K562 (cell line): Measurements from ENCODE around the gene TRAPPC8. TPM values are rescaled to one million over a fixed set of nuclear protein-coding genes. Genes with fewer than 3 reads are reported as not detected.

Experiments used
- CREB3 ChIP-seq: fragments of 450-650 bp; conservative IDR thresholded peaks from 2 replicates; pipeline ENCODE4 v1.6.1; 2016; ENCODE audit warnings: missing genetic modification characterization, low read depth, mild to moderate bottlenecking, missing compliant biosample characterization, moderate library complexity
- E2F3 ChIP-seq: fragments of 250-450 bp; sonication (Bioruptor Pico); IDR thresholded peaks from 2 replicates; pipeline ENCODE4 v1.4.0; 2020; ENCODE audit warnings: mild to moderate bottlenecking
- EP400 ChIP-seq: fragments of 450-650 bp; IDR thresholded peaks from 2 replicates; pipeline ENCODE4 v1.6.1; 2017; ENCODE audit warnings: antibody characterized with exemption, mild to moderate bottlenecking, moderate library complexity
- FOXA3 ChIP-seq, 2 experiments: fragments of 450-650 bp in 1 of 2; sonication (generic) in 1 of 2; formaldehyde crosslinking; IDR thresholded peaks in 1 of 2; conservative IDR thresholded peaks in 1 of 2; 2 replicates each; pipeline versions ENCODE4 v1.4.0 to v1.8.0; 2020 to 2022; ENCODE audit warnings: mild to moderate bottlenecking in 2 of 2, missing genetic modification reagents in 1 of 2
- GATA2 ChIP-seq: sonication (generic); formaldehyde crosslinking; IDR thresholded peaks from 2 replicates; pipeline ENCODE4 v1.4.0; 2020; ENCODE audit warnings: mild to moderate bottlenecking, missing genetic modification reagents
- KDM1A ChIP-seq, 2 experiments: fragments of 450-650 bp; IDR thresholded peaks; 2 replicates each; pipeline ENCODE4 v1.6.1; 2016; ENCODE audit warnings: mild to moderate bottlenecking in 2 of 2
- NCOA1 ChIP-seq: fragments of 450-650 bp; IDR thresholded peaks from 2 replicates; pipeline ENCODE4 v1.6.1; 2016; ENCODE audit warnings: low read depth
- NR2C2 ChIP-seq, 2 experiments: fragments of 200-800 bp in 1 of 2; sonication (Bioruptor generic) in 1 of 2; sonication (generic) in 1 of 2; formaldehyde crosslinking in 1 of 2; IDR thresholded peaks; 2 replicates each; pipeline versions ENCODE4 v1.6.1 to v1.8.0; 2016 to 2022; ENCODE audit warnings: mild to moderate bottlenecking in 1 of 2, missing compliant biosample characterization in 1 of 2, missing genetic modification characterization in 1 of 2, missing genetic modification reagents in 1 of 2
- PTRF ChIP-seq: fragments of 450-650 bp; IDR thresholded peaks from 2 replicates; pipeline ENCODE4 v1.6.1; 2016; ENCODE audit warnings: mild to moderate bottlenecking, missing genetic modification characterization, missing compliant biosample characterization
- RCOR1 ChIP-seq, 2 experiments: IDR thresholded peaks; 2 replicates each; pipeline ENCODE4 v1.6.1; 2012; ENCODE audit warnings: low read depth in 2 of 2, low read length in 2 of 2, borderline replicate concordance in 1 of 2, improper control_type of control experiment in 1 of 2
- TARDBP ChIP-seq: fragments of 450-650 bp; IDR thresholded peaks from 2 replicates; pipeline ENCODE4 v1.6.1; 2016
- TFAM ChIP-seq: fragments of 250-450 bp; sonication (Bioruptor Pico); conservative IDR thresholded peaks from 2 replicates; pipeline ENCODE4 v1.5.0; 2021; ENCODE audit warnings: mild to moderate bottlenecking, moderate library complexity
- TFAP4 ChIP-seq: sonication (generic); formaldehyde crosslinking; IDR thresholded peaks from 2 replicates; pipeline ENCODE4 v1.8.0; 2022; ENCODE audit warnings: missing genetic modification reagents, mild to moderate bottlenecking, moderate library complexity, borderline replicate concordance
- TFE3 ChIP-seq: fragments of 450-650 bp; formaldehyde crosslinking; IDR thresholded peaks from 2 replicates; pipeline ENCODE4 v1.4.0; 2020; ENCODE audit warnings: mild to moderate bottlenecking, mixed read lengths
- ZNF507 ChIP-seq: conservative IDR thresholded peaks from 2 replicates; pipeline ENCODE4 v1.6.1; 2017; ENCODE audit warnings: missing genetic modification characterization, missing compliant biosample characterization
- ZNF586 ChIP-seq: fragments of 450-650 bp; formaldehyde crosslinking; conservative IDR thresholded peaks from 2 replicates; pipeline ENCODE4 v1.4.0; 2020; ENCODE audit warnings: mild to moderate bottlenecking, moderate library complexity
- ZNF79 ChIP-seq: fragments of 250-450 bp; sonication (Bioruptor Pico); IDR thresholded peaks from 2 replicates; pipeline ENCODE4 v1.4.0; 2020; ENCODE audit warnings: low read depth, mild to moderate bottlenecking, moderate library complexity
- polyA plus RNA-seq, 8 experiments: library from polyadenylated mRNA; depleted of rRNA in 4 of 8; stranded (reverse) in 5 of 8; unstranded in 3 of 8; fragments of >200 nt; fragmentation: Nextera tagmentation in 2 of 8; fragmentation: Illumina TruSeq in 1 of 8; extraction: Ambion mirVana in 2 of 8; extraction: Trizol in 1 of 8; gene quantifications; 2 replicates each; pipeline versions ENCODE4 v1.2.1 to v1.2.3, GENCODE V29; 2011 to 2014; ENCODE audit warnings: inconsistent platforms in 1 of 8, missing spikeins in 1 of 8
- total RNA-seq, 7 experiments: library from RNA; depleted of rRNA in 6 of 7; stranded (reverse); fragments of >200 nt in 6 of 7; fragmentation: Illumina TruSeq in 2 of 7; extraction: Trizol in 2 of 7; gene quantifications; 2 replicates each; pipeline versions ENCODE4 v1.2.1 to v1.2.3, GENCODE V29; 2011 to 2021; ENCODE audit warnings: low replicate concordance in 1 of 7
- TF ChIP-seq, protein P1 (sequence below): fragments of 450-650 bp; IDR thresholded peaks from 2 replicates; pipeline ENCODE4 v1.6.1; 2017; ENCODE audit warnings: antibody characterized with exemption, mild to moderate bottlenecking

TRAPPC8 gene
- total and polyA plus RNA-seq, 9 of the 15 experiments (the other 6 are each of a cell fraction or from before 2014, with no cell fraction given) = 20.1 to 111 (median 35.6) TPM

- TF ChIP-seq KDM1A (IDR thresholded peaks at IDR 0.05) (peak; percentile 99), E2F3 (0 out of 2 replicates have a peak, but pooled peaks have one; percentile 47), RCOR1 (IDR thresholded peaks at IDR 0.05; ENCODE audit: borderline replicate concordance in 1 of 2, low read depth in 2 of 2, low read length in 2 of 2) (peak; percentile 97 to 98), ZNF586 (CRISPR knock-in tag) (no peak), EP400 (0 out of 2 replicates have a peak, but pooled peaks have one; percentile 15), TARDBP (peak; percentile 74), CREB3 (peak; percentile 85; the same call in 1 of the 2 replicates), ZNF507 (tag) (no peak), TFAP4 (CRISPR knock-in tag) (peak; percentile 42; the same call in 1 of the 2 replicates), TFE3 (CRISPR knock-in tag) (peak; percentile 15; the same call in 1 of the 2 replicates), NR2C2 (CRISPR knock-in tag; IDR thresholded peaks at IDR 0.05) (no peak), NR2C2 (tag; IDR thresholded peaks at IDR 0.05) (0 out of 2 replicates have a peak, but pooled peaks have one; percentile 40), GATA2 (CRISPR knock-in tag) (peak; percentile 98), ZNF79 (CRISPR knock-in tag) (peak; percentile 63; the same call in 1 of the 2 replicates), FOXA3 (CRISPR knock-in tag; conservative IDR thresholded peaks at IDR 0.05 in 1 of 2, IDR thresholded peaks at IDR 0.05 in 1 of 2) (peak in 1 of 2 experiments; percentile 23; a peak in 1 of 4 replicates), TFAM (CRISPR knock-in tag) (no peak), NCOA1 (peak; percentile 80), PTRF (tag) (peak; percentile 72)
- TF ChIP-seq, protein P1, sequence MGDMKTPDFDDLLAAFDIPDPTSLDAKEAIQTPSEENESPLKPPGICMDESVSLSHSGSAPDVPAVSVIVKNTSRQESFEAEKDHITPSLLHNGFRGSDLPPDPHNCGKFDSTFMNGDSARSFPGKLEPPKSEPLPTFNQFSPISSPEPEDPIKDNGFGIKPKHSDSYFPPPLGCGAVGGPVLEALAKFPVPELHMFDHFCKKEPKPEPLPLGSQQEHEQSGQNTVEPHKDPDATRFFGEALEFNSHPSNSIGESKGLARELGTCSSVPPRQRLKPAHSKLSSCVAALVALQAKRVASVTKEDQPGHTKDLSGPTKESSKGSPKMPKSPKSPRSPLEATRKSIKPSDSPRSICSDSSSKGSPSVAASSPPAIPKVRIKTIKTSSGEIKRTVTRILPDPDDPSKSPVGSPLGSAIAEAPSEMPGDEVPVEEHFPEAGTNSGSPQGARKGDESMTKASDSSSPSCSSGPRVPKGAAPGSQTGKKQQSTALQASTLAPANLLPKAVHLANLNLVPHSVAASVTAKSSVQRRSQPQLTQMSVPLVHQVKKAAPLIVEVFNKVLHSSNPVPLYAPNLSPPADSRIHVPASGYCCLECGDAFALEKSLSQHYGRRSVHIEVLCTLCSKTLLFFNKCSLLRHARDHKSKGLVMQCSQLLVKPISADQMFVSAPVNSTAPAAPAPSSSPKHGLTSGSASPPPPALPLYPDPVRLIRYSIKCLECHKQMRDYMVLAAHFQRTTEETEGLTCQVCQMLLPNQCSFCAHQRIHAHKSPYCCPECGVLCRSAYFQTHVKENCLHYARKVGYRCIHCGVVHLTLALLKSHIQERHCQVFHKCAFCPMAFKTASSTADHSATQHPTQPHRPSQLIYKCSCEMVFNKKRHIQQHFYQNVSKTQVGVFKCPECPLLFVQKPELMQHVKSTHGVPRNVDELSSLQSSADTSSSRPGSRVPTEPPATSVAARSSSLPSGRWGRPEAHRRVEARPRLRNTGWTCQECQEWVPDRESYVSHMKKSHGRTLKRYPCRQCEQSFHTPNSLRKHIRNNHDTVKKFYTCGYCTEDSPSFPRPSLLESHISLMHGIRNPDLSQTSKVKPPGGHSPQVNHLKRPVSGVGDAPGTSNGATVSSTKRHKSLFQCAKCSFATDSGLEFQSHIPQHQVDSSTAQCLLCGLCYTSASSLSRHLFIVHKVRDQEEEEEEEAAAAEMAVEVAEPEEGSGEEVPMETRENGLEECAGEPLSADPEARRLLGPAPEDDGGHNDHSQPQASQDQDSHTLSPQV = peak; percentile 81
Observed at GRCh38 chr18:31821545-31822171, 121.3 kb downstream of the TRAPPC8 start (continued).
